A549 (cell line): Measurements from ENCODE around the gene TMCO4. TPM values are rescaled to one million over a fixed set of nuclear protein-coding genes. Genes with fewer than 3 reads are reported as not detected.

Source experiments
- ATAC-seq, 2 experiments: fragments of 200-7000 bp in 1 of 2; fragments of >200 bp in 1 of 2; cut with Nextera tagmentation in 1 of 2; cut with Tn5 transposase in 1 of 2; 3 replicates each; pipeline versions ENCODE4 v1.8.0 to v1.9.1; 2018 to 2020; ENCODE audit warnings: mild to moderate bottlenecking in 1 of 2, moderate library complexity in 1 of 2
- CTCF ChIA-PET: fragments of 300-600 bp; sonication (Branson Sonifier 250); formaldehyde crosslinking; extraction: SDS; loops from one replicate; lab custom pipeline; 2021; ENCODE audit warnings: antibody characterized with exemption, inconsistent platforms; lab: Yijun Ruan, JAX
- POLR2A ChIA-PET: fragments of 350-600 bp; formaldehyde crosslinking; extraction: SDS; loops from one replicate; lab custom pipeline; 2021; ENCODE audit warnings: antibody characterized with exemption, inconsistent platforms; lab: Yijun Ruan, JAX
- DNase-seq, 2 experiments: peaks; one replicate each; pipeline versions ENCODE4 v3.0.0 to v3.0.0-alpha.2; 2011 to 2016; ENCODE audit warnings: low read depth in 1 of 2, low spot score in 1 of 2
- FAIRE-seq: peaks from 2 replicates; lab custom pipeline; 2011; peaks lifted over from hg19 to GRCh38; lab: Jason Lieb, UNC
- H3K27ac ChIP-seq, 2 experiments: fragments of >200 bp; sonication (Bioruptor Twin); formaldehyde crosslinking; 3 replicates each; pipeline ENCODE4 v1.5.1; 2016 to 2017
- H3K4me1 ChIP-seq: fragments of >200 bp; sonication (Bioruptor Twin); formaldehyde crosslinking; 3 replicates; pipeline ENCODE4 v1.6.1; 2016
- H3K4me2 ChIP-seq: fragments of >200 bp; sonication (Bioruptor Twin); formaldehyde crosslinking; 3 replicates; pipeline ENCODE4 v1.6.1; 2016
- H3K4me3 ChIP-seq: fragments of >200 bp; sonication (Bioruptor Twin); formaldehyde crosslinking; 3 replicates; pipeline ENCODE4 v1.5.1; 2016
- H3K9me3 ChIP-seq: fragments of >200 bp; sonication (Bioruptor Twin); formaldehyde crosslinking; 3 replicates; pipeline ENCODE4 v1.6.1; 2016
- ATOH8 ChIP-seq: fragments of 250-450 bp; sonication (Bioruptor Pico); IDR thresholded peaks from 2 replicates; pipeline ENCODE4 v1.5.0; 2020; ENCODE audit warnings: low read depth, mild to moderate bottlenecking, moderate library complexity
- CHD2 ChIP-seq: fragments of 150-350 bp; IDR thresholded peaks from 2 replicates; pipeline ENCODE4 v1.6.1; 2014; ENCODE audit warnings: low read length; ENCODE audit not compliant: partially characterized antibody
- CHD4 ChIP-seq: fragments of 200-600 bp; sonication (generic); IDR thresholded peaks from 2 replicates; pipeline ENCODE4 v1.6.1; 2016; ENCODE audit warnings: antibody characterized with exemption, mild to moderate bottlenecking, borderline replicate concordance
- CTCF ChIP-seq: fragments of >200 bp; sonication (Bioruptor Twin); formaldehyde crosslinking; IDR thresholded peaks from 3 replicates; pipeline ENCODE4 v1.5.1; 2016
- EHMT2 ChIP-seq: fragments of 200-600 bp; sonication (generic); IDR thresholded peaks from 2 replicates; pipeline ENCODE4 v1.6.1; 2016; ENCODE audit warnings: antibody characterized with exemption, low read depth, mild to moderate bottlenecking, moderate library complexity
- ELK1 ChIP-seq: fragments of 150-350 bp; IDR thresholded peaks from 2 replicates; pipeline ENCODE4 v1.6.1; 2014; ENCODE audit warnings: low read depth, mild to moderate bottlenecking, low read length
- HDAC2 ChIP-seq: fragments of 200-600 bp; sonication (generic); IDR thresholded peaks from 2 replicates; pipeline ENCODE4 v1.6.1; 2016
- HES2 ChIP-seq: fragments of >200 bp; sonication (Bioruptor Twin); formaldehyde crosslinking; IDR thresholded peaks from 2 replicates; pipeline ENCODE4 v1.6.1; 2016
- KDM1A ChIP-seq: fragments of 200-600 bp; sonication (generic); IDR thresholded peaks from 2 replicates; pipeline ENCODE4 v1.6.1; 2016; ENCODE audit warnings: low read depth, mild to moderate bottlenecking
- MAFK ChIP-seq: fragments of 450-650 bp; IDR thresholded peaks from 2 replicates; pipeline ENCODE4 v1.6.1; 2014; ENCODE audit not compliant: partially characterized antibody
- MAX ChIP-seq: IDR thresholded peaks from 2 replicates; pipeline ENCODE4 v1.6.1; 2012
- MYC ChIP-seq: IDR thresholded peaks from 2 replicates; pipeline ENCODE4 v1.6.1; 2012; ENCODE audit warnings: mild to moderate bottlenecking, inconsistent platforms, low read length, improper control_type of control experiment, borderline replicate concordance
- NFE2L2 ChIP-seq: fragments of 150-350 bp; conservative IDR thresholded peaks from 2 replicates; pipeline ENCODE4 v1.6.1; 2014; ENCODE audit warnings: low read length
- NR3C1 ChIP-seq: fragments of >200 bp; sonication (Bioruptor Twin); formaldehyde crosslinking; IDR thresholded peaks from 3 replicates; pipeline ENCODE4 v1.6.1; 2017
- POLR2AphosphoS2 ChIP-seq: conservative IDR thresholded peaks from 2 replicates; pipeline ENCODE4 v1.6.1; 2012; ENCODE audit warnings: low read length, improper control_type of control experiment, inconsistent platforms
- RFX5 ChIP-seq: fragments of 450-650 bp; IDR thresholded peaks from 2 replicates; pipeline ENCODE4 v1.7.1; 2014; ENCODE audit warnings: antibody characterized with exemption, mild to moderate bottlenecking, moderate library complexity
- RNF2 ChIP-seq: fragments of 200-600 bp; sonication (generic); IDR thresholded peaks from 2 replicates; pipeline ENCODE4 v1.6.1; 2016; ENCODE audit warnings: low read depth, mild to moderate bottlenecking, antibody characterized with exemption, moderate library complexity, borderline replicate concordance
- TP53 ChIP-seq: fragments of 250-450 bp; sonication (Bioruptor Pico); IDR thresholded peaks from 2 replicates; pipeline ENCODE4 v1.5.0; 2021; ENCODE audit warnings: mild to moderate bottlenecking, moderate library complexity
- USF2 ChIP-seq: fragments of 450-650 bp; IDR thresholded peaks from 2 replicates; pipeline ENCODE4 v1.6.1; 2014; ENCODE audit warnings: antibody characterized with exemption
- ZFP36 ChIP-seq: fragments of 450-650 bp; IDR thresholded peaks from 2 replicates; pipeline ENCODE4 v1.6.1; 2014; ENCODE audit warnings: borderline replicate concordance; ENCODE audit not compliant: partially characterized antibody
- ZNF302 ChIP-seq: fragments of 250-450 bp; sonication (Bioruptor Pico); IDR thresholded peaks from 2 replicates; pipeline ENCODE4 v1.9.0; 2021; ENCODE audit warnings: inconsistent platforms, mild to moderate bottlenecking, moderate library complexity
- ZSCAN20 ChIP-seq: fragments of 250-450 bp; sonication (Bioruptor Pico); IDR thresholded peaks from 2 replicates; pipeline ENCODE4 v1.8.0; 2022; ENCODE audit warnings: mild to moderate bottlenecking, moderate library complexity
- WGBS: methylation state at CpG from one replicate; pipeline ENCODE4 v1.1.6; 2017; ENCODE audit errors: missing lambda C conversion rate; 5-methylcytosine and 5-hydroxymethylcytosine counted together
- polyA plus RNA-seq, 4 experiments: library from polyadenylated mRNA; depleted of rRNA in 3 of 4; stranded (reverse); fragments of >200 nt; fragmentation: RNase III in 1 of 4; extraction: RNeasy Plus Mini Kit Qiagen cat#74134 plus additional on column Dnase treatment in 1 of 4; gene quantifications; 2 replicates in 3 of 4; 3 replicates in 1 of 4; pipeline ENCODE4 v1.2.3, GENCODE V29; 2011 to 2017

TMCO4 gene
- polyA plus RNA-seq, 2 of the 4 experiments (the other 2 are of a cell fraction): 4.0 to 4.6 TPM

GRCh38 chr1:19750882-19751276, 48.8 kb downstream of the TMCO4 start:
- 97% methylated on average over 3 of the region's 3 CpGs for WGBS
- TF ChIP-seq MAFK: peak; percentile 44
- TF ChIP-seq NFE2L2: no peak
- TF ChIP-seq, all 56 proteins: peak for 1
- H3K27ac ChIP-seq: no peak overlapping the region
- POLR2A ChIA-PET: no interaction called here
- FAIRE-seq: no peak
- DNase-seq: no peak
- ATAC-seq: no peak
- CTCF ChIA-PET: no interaction called here
- no peaks in the 10 kb centered on the region for H3K4me1 ChIP-seq
- no peaks in the 10 kb centered on the region for H3K9me3 ChIP-seq
- no peak overlapping the region for H3K4me2 ChIP-seq
- H3K4me3 ChIP-seq: no peak overlapping the region

GRCh38 chr1:19750101-19750881, 49.4 kb downstream of the TMCO4 start:
- POLR2A ChIA-PET: no interaction called here
- Histone ChIP-seq H3K9me3 (no peaks in the 10 kb centered on the region), H3K4me2 (no peak overlapping the region), H3K27ac (no peak overlapping the region), H3K4me1 (no peaks in the 10 kb centered on the region), H3K4me3 (no peak overlapping the region)
- DNase-seq: no peak
- CTCF ChIA-PET: interaction anchor here (1.6 kb wide), 1 partner anchor 11 kb away, joined by 3 read pairs; no protein-coding TSS in a partner anchor
- FAIRE-seq: no peak
- 89% methylated on average over 15 of the region's 15 CpGs for WGBS
- ATAC-seq: no peak
- peak; percentile 65 for TF ChIP-seq MAFK
- TF ChIP-seq EHMT2: no peak

GRCh38 chr1:19749685-19750084, 50.0 kb downstream of the TMCO4 start:
- no peak for DNase-seq
- 100% methylated on average over 1 of the region's 1 CpG for WGBS
- Histone ChIP-seq H3K9me3 (no peaks in the 10 kb centered on the region), H3K4me2 (no peak overlapping the region), H3K4me1 (no peaks in the 10 kb centered on the region), H3K4me3 (no peak overlapping the region), H3K27ac (no peak overlapping the region)
- ChIA-PET CTCF (interaction anchor here (1.6 kb wide), 1 partner anchor 12 kb away, joined by 3 read pairs; no protein-coding TSS in a partner anchor), POLR2A (no interaction called here)
- no peak for FAIRE-seq
- TF ChIP-seq POLR2AphosphoS2 (no peak), CHD2 (no peak), NR3C1 (no peak), MYC (no peak), ATOH8 (CRISPR knock-in tag) (no peak), RFX5 (no peak), USF2 (no peak), CHD4 (no peak)
- no peak for ATAC-seq

GRCh38 chr1:19747761-19748160, 52.0 kb downstream of the TMCO4 start:
- no peak for FAIRE-seq

More at GRCh38 chr1:19747761-19748160, 52.0 kb downstream of the TMCO4 start:
- no peak overlapping the region for H3K4me3 ChIP-seq
- no peak overlapping the region for H3K27ac ChIP-seq
- no peaks in the 10 kb centered on the region for H3K4me1 ChIP-seq
- ChIA-PET POLR2A (no interaction called here), CTCF (no interaction called here)
- H3K4me2 ChIP-seq: no peak overlapping the region
- DNase-seq (no peak), ATAC-seq (no peak)
- TF ChIP-seq ZNF302: no peak
- no peak for TF ChIP-seq KDM1A
- TF ChIP-seq ZSCAN20 (CRISPR knock-in tag): no peak
- no peak for TF ChIP-seq ZFP36
- no peak for TF ChIP-seq HDAC2
- TF ChIP-seq TP53: no peak
- TF ChIP-seq RFX5: no peak
- TF ChIP-seq CHD2: no peak
- TF ChIP-seq MYC: no peak
- no peak for TF ChIP-seq EHMT2
- no peak for TF ChIP-seq CTCF
- TF ChIP-seq HES2: no peak
- no peak for TF ChIP-seq USF2
- TF ChIP-seq RNF2: no peak
- TF ChIP-seq MAX: no peak
- TF ChIP-seq ELK1: no peak
- 86% methylated on average over 1 of the region's 1 CpG for WGBS
- no peaks in the 10 kb centered on the region for H3K9me3 ChIP-seq
